Right cardiac atrium (tissue), 5 donors: Measurements from ENCODE around the gene C19orf44. TPM values are rescaled to one million over a fixed set of nuclear protein-coding genes. Genes with fewer than 3 reads are reported as not detected.
"Not testable (repeated sequence)": the region's sequence is repeated elsewhere in the genome, so short reads cannot be mapped to it uniquely, and the experiment has no call there.

Source experiments
- ATAC-seq, 2 donors: fragments of 200-7000 bp; cut with Tn5 transposase; one replicate each; pipeline versions ENCODE4 v1.8.0 to v1.9.1; 2020; ENCODE audit warnings: moderate library complexity in 2 of 2, mild to moderate bottlenecking in 1 of 2
- DNase-seq, 3 donors: peaks; one replicate each; pipeline ENCODE4 v3.0.0-alpha.2; 2020
- H3K27ac ChIP-seq: one replicate; pipeline ENCODE4 v1.5.1; 2013; ENCODE audit warnings: mild to moderate bottlenecking, low read length, control low read depth, moderate library complexity
- H3K27me3 ChIP-seq: one replicate; pipeline ENCODE4 v1.6.1; 2013; ENCODE audit not compliant: control insufficient read depth, insufficient read depth
- H3K4me1 ChIP-seq: one replicate; pipeline ENCODE4 v1.6.1; 2013; ENCODE audit warnings: low read length; ENCODE audit not compliant: control insufficient read depth, insufficient read depth
- H3K4me3 ChIP-seq: one replicate; pipeline ENCODE4 v1.5.1; 2013; ENCODE audit warnings: low read length, control low read depth
- H3K9me3 ChIP-seq: one replicate; pipeline ENCODE4 v1.6.1; 2013; ENCODE audit warnings: low read length; ENCODE audit not compliant: control insufficient read depth
- WGBS: extraction: QIAGEN DNeasy Blood & Tissue Kit; methylation state at CpG from one replicate; pipeline ENCODE4 v1.1.7; 2013; 5-methylcytosine and 5-hydroxymethylcytosine counted together
- intact Hi-C, 4 donors: fragments of 100-400 bp; cut with DNase I; formaldehyde crosslinking; loops; one replicate each; pipeline versions ENCODE4 v1.11.0 to v1.14.0; 2022 to 2023
- polyA plus RNA-seq: library from polyadenylated mRNA; stranded (reverse); fragments of 200-250 nt; gene quantifications from one replicate; pipeline ENCODE4 v1.2.3, GENCODE V29; 2013
- total RNA-seq, 4 donors: library from RNA; stranded (reverse); fragmentation: NEBNext Ultra II Directional; extraction: Animal tissue kit (Norgen Biotek cat#: 25700); gene quantifications; one replicate each; pipeline ENCODE4 v1.2.1, GENCODE V29; 2021
- donor health status: healthy with polysubstance abuse.
- donor health status: DM: no; HTN: yes; CAD: no.
- donor health status: DM: no; HTN: no; CAD: no.
- donor health status: DM: no; HTN: yes; CAD: no; lungs with severe emphysema.
- donor health status: DM: yes; HTN: yes; CAD: no.

The C19orf44 gene
- total and polyA plus RNA-seq, 5 donors, result 3.3 to 4.2 (median 3.8) TPM

- DNase-seq (peak; percentile 96 to 98 (median 98)), ATAC-seq (peak; percentile 96 to 97)
- Histone ChIP-seq H3K9me3 (no peaks in the 10 kb centered on the region), H3K27me3 (no peaks in the 10 kb centered on the region), H3K4me3 (peak within 1 kb of the TSS; percentile 85), H3K4me1 (peaks cover 5% of the 10 kb centered on the region), H3K27ac (peak within 1 kb of the TSS; percentile 48)
- intact Hi-C loops, result no loop called here
- WGBS, result under 1% methylated on average over 108 of the region's 108 CpGs
These were observed 46.1 kb downstream of the C19orf44 start, which contains the start of gene CHERP for GRCh38 chr19:16542045-16542909. CHERP (minus strand) TSS chr19:16542437; CDS start chr19:16542378, 59 bp downstream.

GRCh38 chr19:16542910-16543472 is 46.8 kb downstream of the C19orf44 start:
- Histone ChIP-seq H3K9me3 (no peaks in the 10 kb centered on the region), H3K4me1 (peaks cover 5% of the 10 kb centered on the region), H3K4me3 (peak overlapping the region; percentile 85), H3K27me3 (no peaks in the 10 kb centered on the region), H3K27ac (peak overlapping the region; percentile 16)
- DNase-seq (peak in 1 of 3 donors; percentile 31), ATAC-seq (no peak)
- WGBS, result 5% methylated on average over 15 of the region's 15 CpGs
- intact Hi-C loops, result no loop called here

GRCh38 chr19:16543734-16544133 is 47.5 kb downstream of the C19orf44 start:
- peak in 1 of 3 donors; percentile 16 for DNase-seq
- ATAC-seq, H3K4me3 ChIP-seq, H3K4me1 ChIP-seq, H3K27me3 ChIP-seq, H3K9me3 ChIP-seq, H3K27ac ChIP-seq, intact Hi-C loops: not testable (repeated sequence)
- WGBS, result 86% methylated on average over 6 of the region's 6 CpGs

- DNase-seq (no peak), ATAC-seq (no peak)
- Histone ChIP-seq H3K4me1 (peaks cover 5% of the 10 kb centered on the region), H3K9me3 (no peaks in the 10 kb centered on the region), H3K27ac (no peak overlapping the region), H3K27me3 (no peaks in the 10 kb centered on the region), H3K4me3 (no peak overlapping the region)
- intact Hi-C loops, result no loop called here
- 91% methylated on average over 11 of the region's 11 CpGs for WGBS
These were observed 48.5 kb downstream of the C19orf44 start for GRCh38 chr19:16544473-16545231.

- 92% methylated on average over 4 of the region's 4 CpGs for WGBS
- Histone ChIP-seq H3K4me1 (no peaks in the 10 kb centered on the region), H3K4me3 (no peak overlapping the region), H3K27ac (no peak overlapping the region), H3K9me3 (no peaks in the 10 kb centered on the region), H3K27me3 (no peaks in the 10 kb centered on the region)
- DNase-seq, result peak in 1 of 3 donors; percentile 8
- intact Hi-C loops, result no loop called here
- ATAC-seq, result no peak
These were observed 52.8 kb downstream of the C19orf44 start for GRCh38 chr19:16548956-16549355.

- H3K4me3 ChIP-seq, H3K27me3 ChIP-seq, H3K27ac ChIP-seq, intact Hi-C loops, H3K9me3 ChIP-seq, H3K4me1 ChIP-seq, ATAC-seq: not testable (repeated sequence)
- peak in 1 of 3 donors; percentile 5 for DNase-seq
- 92% methylated on average over 6 of the region's 6 CpGs for WGBS
These were observed 55.7 kb downstream of the C19orf44 start for GRCh38 chr19:16551902-16552301.

GRCh38 chr19:16554776-16555175 is 58.6 kb downstream of the C19orf44 start:
- Histone ChIP-seq H3K27ac (no peak overlapping the region), H3K27me3 (no peaks in the 10 kb centered on the region), H3K4me3 (no peak overlapping the region), H3K4me1 (no peaks in the 10 kb centered on the region), H3K9me3 (no peaks in the 10 kb centered on the region)
- intact Hi-C loops, result no loop called here
- WGBS, result 87% methylated on average over 8 of the region's 8 CpGs
- ATAC-seq (no peak), DNase-seq (peak in 1 of 3 donors; percentile 20)

- intact Hi-C loops, result no loop called here
- no peak overlapping the region for H3K4me3 ChIP-seq
- peak in 1 of 3 donors; percentile 15 for DNase-seq
- no peaks in the 10 kb centered on the region for H3K27me3 ChIP-seq
- no peaks in the 10 kb centered on the region for H3K9me3 ChIP-seq
- H3K27ac ChIP-seq, result no peak overlapping the region
- 84% methylated on average over 10 of the region's 10 CpGs for WGBS
- ATAC-seq, result no peak
- no peaks in the 10 kb centered on the region for H3K4me1 ChIP-seq
These were observed 63.6 kb downstream of the C19orf44 start for GRCh38 chr19:16559780-16560276.

- intact Hi-C loops, result no loop called here
- WGBS, result 85% methylated on average over 8 of the region's 8 CpGs
- Histone ChIP-seq H3K9me3 (no peaks in the 10 kb centered on the region), H3K4me3 (no peak overlapping the region), H3K4me1 (no peaks in the 10 kb centered on the region), H3K27me3 (no peaks in the 10 kb centered on the region), H3K27ac (no peak overlapping the region)
- ATAC-seq, result no peak
- peak in 1 of 3 donors; percentile 31 for DNase-seq
These were observed 65.2 kb downstream of the C19orf44 start for GRCh38 chr19:16561382-16561781.

GRCh38 chr19:16562608-16563025 is 66.4 kb downstream of the C19orf44 start:
- H3K4me1 ChIP-seq, result no peaks in the 10 kb centered on the region

More at GRCh38 chr19:16562608-16563025, 66.4 kb downstream of the C19orf44 start:
- Histone ChIP-seq H3K4me3 (no peak overlapping the region), H3K27ac (no peak overlapping the region), H3K9me3 (no peaks in the 10 kb centered on the region), H3K27me3 (no peaks in the 10 kb centered on the region)
- 92% methylated on average over 6 of the region's 6 CpGs for WGBS
- intact Hi-C loops, result no loop called here
- DNase-seq (no peak), ATAC-seq (no peak)
